ENCODE results near the gene TREML2.
A peak's percentile ranks its signal among the peaks of the same experiment; 100 is the strongest.
"Not testable (repeated sequence)": the region's sequence is repeated elsewhere in the genome, so short reads cannot be mapped to it uniquely, and the experiment has no call there.

TREML2 gene

DNA sequence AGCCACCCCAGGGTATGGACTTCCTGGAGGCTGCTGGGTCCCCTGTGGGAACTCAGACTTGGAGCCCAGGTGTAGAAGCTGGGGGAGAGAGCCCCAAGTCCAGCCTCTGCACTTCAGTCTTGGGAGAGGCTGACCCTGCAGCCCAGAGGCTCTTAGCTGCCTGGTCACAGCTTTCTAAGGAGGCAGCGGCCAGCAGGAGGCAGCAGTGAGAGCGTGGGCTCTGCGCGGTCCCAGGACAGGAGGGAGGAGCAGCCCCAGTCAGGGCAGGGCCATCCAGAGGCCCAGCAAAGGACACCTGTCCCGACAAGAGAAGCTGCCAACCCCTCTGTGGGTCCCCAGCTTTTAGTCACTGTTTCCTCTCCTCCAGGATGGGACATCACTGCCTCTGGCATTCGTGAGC lies 9.4 kb downstream of the TREML2 start:
- H3K27me3 ChIP-seq (ENCODE audit: insufficient read depth, poor library complexity, severe bottlenecking) = peaks cover 5% of the 10 kb centered on the region
- DNase-seq (ENCODE audit: low spot score) = no peak

DNA sequence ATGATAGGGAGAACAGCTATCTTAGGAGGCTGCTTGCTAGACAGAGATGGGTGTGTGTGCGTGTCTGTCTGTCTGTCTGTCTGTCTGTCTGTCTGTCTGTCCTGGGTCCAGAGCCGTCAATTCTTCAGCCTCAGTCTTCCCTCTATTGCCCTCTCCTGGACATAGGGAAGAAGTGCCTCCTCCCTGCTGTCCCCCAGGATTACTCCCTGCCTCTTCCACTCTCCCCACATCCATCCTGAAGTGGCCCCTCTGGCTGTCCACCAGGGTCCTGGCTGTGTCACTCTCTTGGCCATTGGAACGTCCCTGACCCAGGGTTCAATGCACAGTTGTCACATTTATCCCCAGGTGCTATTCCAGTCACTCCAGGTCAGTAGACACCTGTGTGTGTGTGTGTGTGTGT lies 10.2 kb downstream of the TREML2 start:
- no peak overlapping the region for H3K27ac ChIP-seq (ENCODE audit: poor library complexity, severe bottlenecking)
- ATAC-seq (ENCODE audit: low read depth) = no peak
- H3K4me1 ChIP-seq (ENCODE audit: insufficient read depth, poor library complexity, severe bottlenecking) = no peaks in the 10 kb centered on the region
- no peaks in the 10 kb centered on the region for H3K36me3 ChIP-seq (ENCODE audit: low read depth)
- no peak overlapping the region for H3K4me3 ChIP-seq (ENCODE audit: severe bottlenecking)
- TF ChIP-seq, protein P1, sequence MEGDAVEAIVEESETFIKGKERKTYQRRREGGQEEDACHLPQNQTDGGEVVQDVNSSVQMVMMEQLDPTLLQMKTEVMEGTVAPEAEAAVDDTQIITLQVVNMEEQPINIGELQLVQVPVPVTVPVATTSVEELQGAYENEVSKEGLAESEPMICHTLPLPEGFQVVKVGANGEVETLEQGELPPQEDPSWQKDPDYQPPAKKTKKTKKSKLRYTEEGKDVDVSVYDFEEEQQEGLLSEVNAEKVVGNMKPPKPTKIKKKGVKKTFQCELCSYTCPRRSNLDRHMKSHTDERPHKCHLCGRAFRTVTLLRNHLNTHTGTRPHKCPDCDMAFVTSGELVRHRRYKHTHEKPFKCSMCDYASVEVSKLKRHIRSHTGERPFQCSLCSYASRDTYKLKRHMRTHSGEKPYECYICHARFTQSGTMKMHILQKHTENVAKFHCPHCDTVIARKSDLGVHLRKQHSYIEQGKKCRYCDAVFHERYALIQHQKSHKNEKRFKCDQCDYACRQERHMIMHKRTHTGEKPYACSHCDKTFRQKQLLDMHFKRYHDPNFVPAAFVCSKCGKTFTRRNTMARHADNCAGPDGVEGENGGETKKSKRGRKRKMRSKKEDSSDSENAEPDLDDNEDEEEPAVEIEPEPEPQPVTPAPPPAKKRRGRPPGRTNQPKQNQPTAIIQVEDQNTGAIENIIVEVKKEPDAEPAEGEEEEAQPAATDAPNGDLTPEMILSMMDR (IDR thresholded peaks at IDR 0.05; ENCODE audit: poor library complexity, severe bottlenecking) = no peak
- no peaks in the 10 kb centered on the region for H3K9me3 ChIP-seq (ENCODE audit: severe bottlenecking)
- H3K27me3 ChIP-seq (ENCODE audit: insufficient read depth, poor library complexity, severe bottlenecking) = no peaks in the 10 kb centered on the region
- no peak for DNase-seq (ENCODE audit: low spot score)

More for the DNA sequence above, 9.4 kb downstream of the TREML2 start:
- TF ChIP-seq, protein P1 (IDR thresholded peaks at IDR 0.05; ENCODE audit: poor library complexity, severe bottlenecking) = peak; percentile 16
- Histone ChIP-seq H3K9me3 (ENCODE audit: severe bottlenecking) (no peaks in the 10 kb centered on the region), H3K27ac (ENCODE audit: poor library complexity, severe bottlenecking) (no peak overlapping the region), H3K4me1 (ENCODE audit: insufficient read depth, poor library complexity, severe bottlenecking) (no peaks in the 10 kb centered on the region), H3K4me3 (ENCODE audit: severe bottlenecking) (no peak overlapping the region), H3K36me3 (ENCODE audit: low read depth) (no peaks in the 10 kb centered on the region)
- ATAC-seq (ENCODE audit: low read depth) = no peak; the same call in 2 of the 3 replicates

DNA sequence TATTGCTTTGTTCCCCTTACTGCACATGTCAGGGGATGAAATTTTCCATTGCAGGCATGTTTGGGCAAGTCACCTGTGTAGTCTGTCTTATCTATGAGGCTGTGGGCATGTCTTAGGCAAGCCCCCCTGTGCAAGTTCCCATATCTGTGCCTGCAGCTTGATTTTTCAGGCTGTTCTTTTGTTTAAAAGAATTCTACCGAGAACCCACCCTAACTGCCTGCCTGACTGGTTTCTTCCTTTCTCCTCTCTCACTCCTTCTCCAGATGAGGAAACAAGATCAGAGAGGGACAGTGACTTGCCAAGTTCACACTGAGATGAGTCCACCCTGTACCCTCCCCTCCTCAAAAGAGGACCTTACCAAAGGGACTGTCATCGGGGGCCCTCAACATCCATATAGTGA lies 11.0 kb downstream of the TREML2 start:
- Histone ChIP-seq H3K4me1 (ENCODE audit: insufficient read depth, poor library complexity, severe bottlenecking) (no peaks in the 10 kb centered on the region), H3K27ac (ENCODE audit: poor library complexity, severe bottlenecking) (no peak overlapping the region), H3K4me3 (ENCODE audit: severe bottlenecking) (no peak overlapping the region), H3K36me3 (ENCODE audit: low read depth) (no peaks in the 10 kb centered on the region), H3K9me3 (ENCODE audit: severe bottlenecking) (no peaks in the 10 kb centered on the region), H3K27me3 (ENCODE audit: insufficient read depth, poor library complexity, severe bottlenecking) (no peaks in the 10 kb centered on the region)
- TF ChIP-seq, protein P1 (IDR thresholded peaks at IDR 0.05; ENCODE audit: poor library complexity, severe bottlenecking) = no peak
- DNase-seq (ENCODE audit: low spot score) = no peak
- ATAC-seq (ENCODE audit: low read depth) = no peak

DNA sequence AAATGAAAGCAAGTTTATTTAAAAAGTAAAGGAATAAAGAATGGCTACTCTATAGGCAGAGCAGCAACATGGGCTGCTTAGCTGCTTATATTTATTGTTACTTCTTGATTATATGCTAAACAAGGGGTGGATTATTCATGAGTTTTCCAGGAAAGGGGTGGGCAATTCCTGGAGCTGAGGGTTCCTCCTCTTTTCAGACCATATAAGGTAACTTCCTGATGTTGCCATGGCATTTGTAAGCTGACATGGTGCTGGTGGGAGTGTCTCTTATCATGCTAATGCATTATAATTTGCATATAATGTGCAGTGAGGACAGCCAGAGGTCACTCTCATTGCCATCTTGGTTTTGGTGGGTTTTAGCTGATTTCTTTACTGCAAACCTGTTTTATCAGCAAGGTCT lies 11.9 kb downstream of the TREML2 start:
- H3K4me1 ChIP-seq (ENCODE audit: insufficient read depth, poor library complexity, severe bottlenecking); H3K36me3 ChIP-seq (ENCODE audit: low read depth); H3K4me3 ChIP-seq (ENCODE audit: severe bottlenecking); ATAC-seq (ENCODE audit: low read depth); H3K9me3 ChIP-seq (ENCODE audit: severe bottlenecking); H3K27ac ChIP-seq (ENCODE audit: poor library complexity, severe bottlenecking); H3K27me3 ChIP-seq (ENCODE audit: insufficient read depth, poor library complexity, severe bottlenecking); DNase-seq (ENCODE audit: low spot score): not testable (repeated sequence)

DNA sequence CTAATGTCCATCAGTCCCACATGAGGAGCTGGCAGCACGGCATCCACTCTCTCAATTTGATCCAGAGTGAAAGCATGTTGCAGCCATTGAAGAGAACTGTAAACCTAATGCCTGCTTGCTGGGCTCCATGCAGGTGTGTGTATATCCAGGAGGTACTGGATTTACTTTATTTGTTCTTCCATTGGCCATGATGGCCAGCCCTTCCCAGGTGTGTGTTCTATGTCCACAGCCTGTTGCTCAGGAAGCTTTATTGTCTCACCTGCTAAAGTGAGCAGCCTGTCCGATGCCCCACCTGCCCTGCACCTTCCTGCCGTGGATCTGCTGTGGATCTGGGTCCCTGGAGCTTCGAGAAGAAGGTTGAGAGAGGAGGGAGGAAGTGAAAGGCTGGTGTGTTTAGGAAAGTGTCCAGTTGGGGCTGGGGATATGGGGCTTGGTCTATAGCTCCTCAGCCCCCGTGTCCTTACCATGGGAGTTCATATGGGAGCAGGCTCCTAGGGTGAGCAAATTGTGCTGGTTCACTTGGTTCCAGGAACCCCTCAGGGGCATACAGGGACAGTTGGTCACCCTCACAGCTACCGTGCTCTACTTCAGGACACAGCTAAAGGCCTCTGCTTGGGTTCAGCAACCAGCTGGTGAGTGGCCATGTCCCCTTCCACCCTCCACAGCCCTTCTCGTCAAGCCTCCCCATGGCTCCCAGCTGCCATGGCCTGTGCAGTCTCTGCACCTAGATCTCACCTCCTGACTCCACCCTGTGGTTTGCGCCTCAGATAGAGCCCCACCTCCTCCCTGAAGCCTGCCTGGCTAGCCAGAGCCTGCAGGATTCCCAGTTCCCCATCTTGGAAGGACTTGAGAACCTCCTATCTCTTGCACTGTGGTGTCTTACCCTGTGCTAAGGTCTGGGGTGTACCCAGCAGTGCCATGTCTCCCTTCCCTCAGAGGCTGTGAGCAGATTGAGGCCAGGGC lies 12.7 kb downstream of the TREML2 start:
- TF ChIP-seq, protein P1 (IDR thresholded peaks at IDR 0.05; ENCODE audit: poor library complexity, severe bottlenecking) = no peak
- no peak overlapping the region for H3K27ac ChIP-seq (ENCODE audit: poor library complexity, severe bottlenecking)
- no peak overlapping the region for H3K4me3 ChIP-seq (ENCODE audit: severe bottlenecking)
- no peaks in the 10 kb centered on the region for H3K9me3 ChIP-seq (ENCODE audit: severe bottlenecking)
- DNase-seq (ENCODE audit: low spot score) (no peak), ATAC-seq (ENCODE audit: low read depth) (no peak)
- no peaks in the 10 kb centered on the region for H3K4me1 ChIP-seq (ENCODE audit: insufficient read depth, poor library complexity, severe bottlenecking)
- no peaks in the 10 kb centered on the region for H3K27me3 ChIP-seq (ENCODE audit: insufficient read depth, poor library complexity, severe bottlenecking)
- no peaks in the 10 kb centered on the region for H3K36me3 ChIP-seq (ENCODE audit: low read depth)
